ENCODE data around the gene ABLIM2. TPM values are rescaled to one million over a fixed set of nuclear protein-coding genes. Genes with fewer than 3 reads are reported as not detected.

The ABLIM2 gene
- total RNA-seq, 6 experiments from 2014 or later = 0.14 TPM; not detected in 5

DNA sequence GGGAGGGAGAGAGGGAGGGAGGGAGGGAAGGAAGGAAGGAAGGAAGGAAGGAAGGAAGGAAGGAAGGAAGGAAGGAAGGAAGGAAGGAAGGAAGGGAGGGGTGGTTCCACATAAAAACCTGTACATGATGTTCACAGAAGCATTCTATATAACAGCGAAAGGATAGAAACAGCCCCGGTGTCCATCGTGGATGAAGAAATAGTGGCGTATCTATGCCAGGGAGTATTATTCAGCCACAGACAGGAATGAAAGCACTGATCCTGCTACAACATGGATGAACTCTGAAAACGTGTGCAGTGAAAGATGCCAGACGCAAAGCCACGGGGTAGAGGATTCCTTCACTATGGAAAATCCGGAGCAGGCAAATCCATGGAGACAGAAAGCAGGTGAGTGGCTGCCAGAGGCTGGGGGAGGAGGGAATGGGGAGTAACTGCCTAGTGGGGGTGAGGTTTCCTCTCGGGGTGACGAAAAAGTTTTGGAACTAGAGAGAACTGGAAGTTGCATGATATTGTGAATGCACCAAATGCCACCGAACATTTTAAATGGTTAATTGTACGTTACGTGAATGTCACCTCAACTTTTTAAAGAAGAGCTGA is 92.2 kb downstream of the ABLIM2 start:
- Mint-ChIP-seq H3K4me3 (no peak overlapping the region), H3K27me3 (ENCODE audit: insufficient read depth) (peaks cover 35% of the 10 kb centered on the region), H3K9me3 (peaks cover 27% of the 10 kb centered on the region), H3K4me1 (ENCODE audit: low read depth) (no peaks in the 10 kb centered on the region), H3K27ac (no peak overlapping the region), H3K36me3 (ENCODE audit: low read depth) (peaks cover 24% of the 10 kb centered on the region)
- TF ChIP-seq, protein P1, sequence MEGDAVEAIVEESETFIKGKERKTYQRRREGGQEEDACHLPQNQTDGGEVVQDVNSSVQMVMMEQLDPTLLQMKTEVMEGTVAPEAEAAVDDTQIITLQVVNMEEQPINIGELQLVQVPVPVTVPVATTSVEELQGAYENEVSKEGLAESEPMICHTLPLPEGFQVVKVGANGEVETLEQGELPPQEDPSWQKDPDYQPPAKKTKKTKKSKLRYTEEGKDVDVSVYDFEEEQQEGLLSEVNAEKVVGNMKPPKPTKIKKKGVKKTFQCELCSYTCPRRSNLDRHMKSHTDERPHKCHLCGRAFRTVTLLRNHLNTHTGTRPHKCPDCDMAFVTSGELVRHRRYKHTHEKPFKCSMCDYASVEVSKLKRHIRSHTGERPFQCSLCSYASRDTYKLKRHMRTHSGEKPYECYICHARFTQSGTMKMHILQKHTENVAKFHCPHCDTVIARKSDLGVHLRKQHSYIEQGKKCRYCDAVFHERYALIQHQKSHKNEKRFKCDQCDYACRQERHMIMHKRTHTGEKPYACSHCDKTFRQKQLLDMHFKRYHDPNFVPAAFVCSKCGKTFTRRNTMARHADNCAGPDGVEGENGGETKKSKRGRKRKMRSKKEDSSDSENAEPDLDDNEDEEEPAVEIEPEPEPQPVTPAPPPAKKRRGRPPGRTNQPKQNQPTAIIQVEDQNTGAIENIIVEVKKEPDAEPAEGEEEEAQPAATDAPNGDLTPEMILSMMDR (IDR thresholded peaks at IDR 0.05) = no peak
- DNase-seq = no peak

DNA sequence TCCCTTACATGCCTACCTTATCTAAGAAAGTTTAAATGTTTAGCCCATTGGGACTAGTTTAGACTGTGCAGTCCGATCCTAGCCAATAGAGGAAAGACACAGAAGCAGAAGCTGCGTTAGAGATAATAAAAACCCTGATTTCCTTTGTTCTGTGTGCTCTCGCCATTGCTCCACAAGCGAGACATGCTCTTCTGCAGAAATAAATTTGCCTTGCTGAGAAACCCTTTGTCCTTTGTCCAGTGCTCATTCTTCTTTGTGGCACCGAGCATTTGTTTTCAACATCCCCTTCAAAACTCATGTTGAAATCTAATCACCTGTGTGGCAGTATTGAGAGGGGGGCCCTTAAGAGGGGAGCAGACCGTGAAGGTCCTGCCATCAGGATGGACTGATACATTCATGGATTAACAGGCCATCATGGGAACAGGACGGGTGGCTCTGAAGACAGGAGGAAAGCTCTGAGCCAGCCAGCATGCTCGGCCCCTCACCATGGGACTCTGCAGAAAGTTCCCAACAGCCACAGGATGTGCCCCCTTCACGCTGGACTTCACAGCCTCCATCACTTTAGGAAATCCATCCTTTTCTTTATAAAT is 94.5 kb downstream of the ABLIM2 start:
- H3K36me3 Mint-ChIP-seq (ENCODE audit: low read depth) = peaks cover 24% of the 10 kb centered on the region
- H3K4me3 Mint-ChIP-seq = no peak overlapping the region
- no peaks in the 10 kb centered on the region for H3K4me1 Mint-ChIP-seq (ENCODE audit: low read depth)
- peaks cover 52% of the 10 kb centered on the region for H3K27me3 Mint-ChIP-seq (ENCODE audit: insufficient read depth)
- TF ChIP-seq, protein P1 (IDR thresholded peaks at IDR 0.05) = no peak
- H3K9me3 Mint-ChIP-seq = peaks cover 27% of the 10 kb centered on the region
- no peak for DNase-seq
- H3K27ac Mint-ChIP-seq = no peak overlapping the region

DNA sequence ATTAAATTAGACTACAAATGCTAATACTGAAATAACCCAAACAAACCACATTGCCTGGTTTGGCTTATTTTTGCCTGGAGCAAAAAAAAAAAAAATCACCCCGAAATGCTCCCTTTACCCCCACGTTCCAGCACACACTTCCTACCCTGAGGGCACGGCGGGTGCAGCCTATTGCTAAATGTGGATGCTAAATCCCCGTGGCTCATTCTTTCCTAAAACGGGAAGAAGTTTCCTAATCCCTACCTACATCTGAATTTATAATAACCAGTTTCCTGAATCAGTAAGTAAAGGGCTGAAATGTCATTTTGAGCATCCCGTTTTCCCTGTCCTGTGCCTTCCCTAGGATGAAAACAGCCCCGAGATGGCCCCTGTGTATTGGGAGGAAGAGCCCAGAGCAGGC is 97.0 kb downstream of the ABLIM2 start:
- peaks cover 24% of the 10 kb centered on the region for H3K36me3 Mint-ChIP-seq (ENCODE audit: low read depth)
- H3K27ac Mint-ChIP-seq = no peak overlapping the region
- DNase-seq = no peak
- no peaks in the 10 kb centered on the region for H3K4me1 Mint-ChIP-seq (ENCODE audit: low read depth)
- H3K4me3 Mint-ChIP-seq = no peak overlapping the region
- peaks cover 58% of the 10 kb centered on the region for H3K27me3 Mint-ChIP-seq (ENCODE audit: insufficient read depth)
- H3K9me3 Mint-ChIP-seq = peaks cover 27% of the 10 kb centered on the region
- TF ChIP-seq, protein P1 (IDR thresholded peaks at IDR 0.05) = no peak

DNA sequence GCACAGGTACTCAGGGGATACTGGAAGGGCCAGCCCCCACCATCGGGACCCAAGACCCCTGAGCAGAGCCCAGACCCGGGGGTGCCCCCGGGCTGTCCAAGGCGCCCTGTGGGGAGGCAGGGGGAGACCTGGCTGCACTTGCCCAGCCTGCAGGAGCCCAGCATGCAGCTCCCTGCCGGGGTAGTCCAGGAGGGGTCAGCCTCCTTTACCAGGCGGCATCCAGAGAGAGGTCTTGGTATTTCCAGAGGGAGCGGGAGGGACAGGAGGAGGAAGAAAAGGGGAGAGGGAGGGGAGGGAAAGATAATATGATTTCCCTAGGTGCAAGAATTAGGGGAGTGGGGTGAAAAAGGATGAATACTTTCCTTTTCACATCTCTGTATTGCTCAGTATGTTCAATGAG is 97.5 kb downstream of the ABLIM2 start:
- Mint-ChIP-seq H3K27me3 (ENCODE audit: insufficient read depth) (peaks cover 56% of the 10 kb centered on the region), H3K4me1 (ENCODE audit: low read depth) (no peaks in the 10 kb centered on the region), H3K27ac (no peak overlapping the region), H3K4me3 (no peak overlapping the region), H3K9me3 (peaks cover 27% of the 10 kb centered on the region), H3K36me3 (ENCODE audit: low read depth) (peaks cover 24% of the 10 kb centered on the region)
- TF ChIP-seq, protein P1 (IDR thresholded peaks at IDR 0.05) = no peak
- no peak for DNase-seq

DNA sequence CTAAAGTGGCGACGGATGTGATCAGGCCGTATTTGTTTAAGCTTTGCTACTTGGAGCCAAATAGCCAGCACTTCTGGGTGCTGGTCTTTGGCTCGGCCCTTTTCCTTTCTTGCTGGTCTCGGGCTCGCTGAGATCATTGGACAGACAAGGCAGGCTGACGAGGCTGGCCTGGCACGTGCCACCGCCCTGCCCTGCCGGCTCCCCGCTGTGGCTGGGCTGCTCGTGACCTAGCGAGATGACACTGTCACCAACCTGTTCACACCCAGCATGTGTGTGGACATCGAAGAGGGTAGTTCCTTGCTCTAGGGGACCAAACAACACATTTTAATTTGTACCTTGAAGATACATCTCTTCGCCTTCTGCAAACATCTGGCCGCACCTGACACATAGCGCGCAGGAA is 98.0 kb downstream of the ABLIM2 start:
- H3K36me3 Mint-ChIP-seq (ENCODE audit: low read depth) = peaks cover 24% of the 10 kb centered on the region
- DNase-seq = no peak
- no peak overlapping the region for H3K27ac Mint-ChIP-seq
- TF ChIP-seq, protein P1 (IDR thresholded peaks at IDR 0.05) = no peak
- peaks cover 26% of the 10 kb centered on the region for H3K9me3 Mint-ChIP-seq
- peaks cover 53% of the 10 kb centered on the region for H3K27me3 Mint-ChIP-seq (ENCODE audit: insufficient read depth)
- no peak overlapping the region for H3K4me3 Mint-ChIP-seq
- H3K4me1 Mint-ChIP-seq (ENCODE audit: low read depth) = no peaks in the 10 kb centered on the region
